Fibroblast of lung (primary cell): ENCODE measurements around the gene CLMP. TPM values are rescaled to one million over a fixed set of nuclear protein-coding genes. Genes with fewer than 3 reads are reported as not detected.

Source experiments
- DNase-seq, 2 donors: peaks; one replicate each; pipeline versions ENCODE4 v3.0.0 to v3.0.0-alpha.2; 2010; ENCODE audit warnings: low read depth in 2 of 2
- H2AFZ ChIP-seq: 2 replicates; pipeline ENCODE4 v1.5.1; 2012; ENCODE audit warnings: low read length, control low read depth, inconsistent platforms
- H3K27ac ChIP-seq: 2 replicates; pipeline ENCODE4 v1.5.1; 2011; ENCODE audit warnings: low read length, control low read depth; ENCODE audit not compliant: insufficient read depth
- H3K27me3 ChIP-seq: 2 replicates; pipeline ENCODE4 v1.5.1; 2011; ENCODE audit warnings: mild to moderate bottlenecking, low read length; ENCODE audit not compliant: control insufficient read depth, insufficient read depth
- H3K36me3 ChIP-seq: 2 replicates; pipeline ENCODE4 v1.5.1; 2011; ENCODE audit warnings: low read length; ENCODE audit not compliant: control insufficient read depth, insufficient read depth
- H3K4me1 ChIP-seq: 2 replicates; pipeline ENCODE4 v1.5.1; 2011; ENCODE audit warnings: low read length; ENCODE audit not compliant: control insufficient read depth, insufficient read depth; ENCODE audit errors: extremely low read depth
- H3K4me2 ChIP-seq: 2 replicates; pipeline ENCODE4 v1.5.1; 2011; ENCODE audit warnings: low read length, control low read depth; ENCODE audit not compliant: insufficient read depth; ENCODE audit errors: extremely low read depth
- H3K4me3 ChIP-seq, 4 experiments: fragments of 200-600 bp in 1 of 4; sonication (generic) in 1 of 4; replicated peaks in 1 of 4; 2 replicates each; pipeline ENCODE4 v1.5.1; 2011 to 2016; ENCODE audit warnings: low read length in 4 of 4, low read depth in 3 of 4, mild to moderate bottlenecking in 3 of 4, control low read depth in 2 of 4, inconsistent platforms in 1 of 4, mixed read lengths in 1 of 4; ENCODE audit not compliant: insufficient read depth in 1 of 4; ENCODE audit errors: control extremely low read depth in 1 of 4
- H3K79me2 ChIP-seq: 2 replicates; pipeline ENCODE4 v1.5.1; 2012; ENCODE audit warnings: mild to moderate bottlenecking, low read length, inconsistent platforms; ENCODE audit not compliant: control insufficient read depth, insufficient read depth
- H3K9ac ChIP-seq: 2 replicates; pipeline ENCODE4 v1.5.1; 2011; ENCODE audit warnings: mild to moderate bottlenecking, low read length, control low read depth; ENCODE audit not compliant: insufficient read depth
- H3K9me3 ChIP-seq: 2 replicates; pipeline ENCODE4 v1.5.1; 2012; ENCODE audit warnings: low read depth, low read length; ENCODE audit not compliant: control insufficient read depth, insufficient read depth
- H4K20me1 ChIP-seq: 2 replicates; pipeline ENCODE4 v1.5.1; 2011; ENCODE audit warnings: low read length; ENCODE audit not compliant: control insufficient read depth, insufficient read depth; ENCODE audit errors: extremely low read depth
- CTCF ChIP-seq, 2 donors: IDR thresholded peaks in 1 of 2; conservative IDR thresholded peaks in 1 of 2; 1 replicate in 1 of 2; 2 replicates in 1 of 2; pipeline ENCODE4 v1.5.1; 2011 to 2012; ENCODE audit warnings: low read length in 2 of 2, control low read depth in 1 of 2, inconsistent platforms in 1 of 2, low read depth in 1 of 2, mild to moderate bottlenecking in 1 of 2
- EZH2 ChIP-seq: IDR thresholded peaks from 2 replicates; pipeline ENCODE4 v1.5.1; 2012; ENCODE audit warnings: low read length, control low read depth, mild to moderate bottlenecking; ENCODE audit errors: missing control alignments
- polyA plus RNA-seq, 2 donors: library from polyadenylated mRNA; depleted of rRNA in 1 of 2; stranded (reverse) in 1 of 2; unstranded in 1 of 2; fragments of >200 nt; gene quantifications; 2 replicates each; pipeline ENCODE4 v1.2.1, GENCODE V29; 2011 to 2012; ENCODE audit warnings: missing spikeins in 1 of 2
- total RNA-seq: library from RNA; depleted of rRNA; stranded (reverse); fragments of >200 nt; gene quantifications from 2 replicates; pipeline ENCODE4 v1.2.1, GENCODE V29; 2014

Gene CLMP
- total and polyA plus RNA-seq, 2 donors (not counting 1 experiment from before 2014, with no cell fraction given), result 107 to 243 TPM

DNA sequence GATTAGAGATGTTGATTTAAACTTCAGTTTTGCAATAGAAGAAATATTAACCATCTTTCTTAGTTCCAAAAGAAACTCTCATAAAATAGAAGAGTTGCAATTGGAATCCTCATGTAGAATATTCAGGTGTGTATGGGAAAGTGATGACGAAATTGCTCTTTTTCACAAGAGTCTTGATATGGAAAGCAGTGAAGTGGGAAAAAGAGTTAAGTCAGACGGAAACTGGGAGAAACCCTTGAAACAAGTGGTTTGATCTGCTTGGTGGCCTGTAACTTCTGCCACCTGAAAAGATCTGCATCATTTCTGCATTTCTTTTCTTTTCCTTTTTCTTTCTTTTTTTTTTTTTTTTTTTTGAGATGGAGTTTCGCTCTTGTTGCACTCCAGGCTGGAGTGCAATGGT lies 41.8 kb upstream of the CLMP start:
- Histone ChIP-seq H3K4me1 (peaks cover 2% of the 10 kb centered on the region), H4K20me1 (no peaks in the 10 kb centered on the region), H3K27me3 (no peaks in the 10 kb centered on the region), H2AFZ (no peak overlapping the region), H3K9ac (no peak overlapping the region), H3K27ac (no peak overlapping the region), H3K4me3 (no peak overlapping the region), H3K36me3 (no peaks in the 10 kb centered on the region), H3K79me2 (no peaks in the 10 kb centered on the region), H3K9me3 (no peaks in the 10 kb centered on the region), H3K4me2 (no peak overlapping the region)
- DNase-seq, result no peak
- no peak for TF ChIP-seq EZH2
- TF ChIP-seq CTCF (conservative IDR thresholded peaks at IDR 0.05 in 1 of 2, IDR thresholded peaks at IDR 0.05 in 1 of 2; ENCODE audit: low read depth in 1 of 2, low read length in 2 of 2), result no peak

- Histone ChIP-seq H3K4me2 (peak overlapping the region; percentile 30), H3K27me3 (no peaks in the 10 kb centered on the region), H3K4me3 (peak overlapping the region in 2 of 4 experiments; percentile 11 to 25), H4K20me1 (no peaks in the 10 kb centered on the region), H3K9ac (no peak overlapping the region), H3K36me3 (no peaks in the 10 kb centered on the region), H3K9me3 (no peaks in the 10 kb centered on the region), H2AFZ (no peak overlapping the region), H3K27ac (peak overlapping the region; percentile 46), H3K79me2 (no peaks in the 10 kb centered on the region), H3K4me1 (peaks cover 9% of the 10 kb centered on the region)
- TF ChIP-seq CTCF (conservative IDR thresholded peaks at IDR 0.05 in 1 of 2, IDR thresholded peaks at IDR 0.05 in 1 of 2; ENCODE audit: low read depth in 1 of 2, low read length in 2 of 2) (no peak), EZH2 (no peak)
- DNase-seq, result peak; percentile 27 to 89
These were observed 40.7 kb upstream of the CLMP start for GRCh38 chr11:123235656-123236261.

DNA sequence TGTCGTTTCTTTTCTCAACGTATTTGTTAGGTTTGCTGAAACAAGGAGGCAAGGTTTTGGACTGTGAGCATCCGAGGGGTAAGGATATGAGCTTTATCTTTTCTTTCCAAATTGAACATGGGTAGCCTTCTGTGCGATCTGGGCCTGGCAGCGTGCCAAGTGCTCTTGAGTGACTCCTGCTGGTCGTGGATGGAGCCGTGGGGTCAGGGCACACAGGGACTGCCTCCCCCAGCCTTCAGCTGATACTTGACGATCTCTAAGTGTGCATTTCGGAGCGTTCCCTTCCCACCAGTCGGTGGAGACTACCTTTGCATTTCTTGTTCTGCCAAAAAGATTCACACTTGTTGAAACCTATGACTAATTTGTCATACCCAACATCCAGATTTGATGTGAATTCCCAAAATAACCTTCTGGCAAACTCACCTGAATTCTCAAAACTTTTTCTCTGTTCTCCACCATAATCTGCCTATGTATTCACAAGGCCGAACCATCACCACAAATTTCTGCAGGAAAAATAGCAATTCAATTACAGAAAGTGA lies 40.1 kb upstream of the CLMP start:
- no peaks in the 10 kb centered on the region for H3K79me2 ChIP-seq
- no peaks in the 10 kb centered on the region for H3K9me3 ChIP-seq
- TF ChIP-seq CTCF (conservative IDR thresholded peaks at IDR 0.05 in 1 of 2, IDR thresholded peaks at IDR 0.05 in 1 of 2; ENCODE audit: low read depth in 1 of 2, low read length in 2 of 2) (peak; percentile 47 to 70), EZH2 (no peak)
- H3K4me1 ChIP-seq, result peaks cover 10% of the 10 kb centered on the region
- H3K4me2 ChIP-seq, result peak overlapping the region; percentile 30
- peak overlapping the region; percentile 46 for H3K27ac ChIP-seq
- peak overlapping the region in 2 of 4 experiments; percentile 11 to 25 for H3K4me3 ChIP-seq
- H3K27me3 ChIP-seq, result no peaks in the 10 kb centered on the region
- no peaks in the 10 kb centered on the region for H3K36me3 ChIP-seq
- H4K20me1 ChIP-seq, result no peaks in the 10 kb centered on the region
- H2AFZ ChIP-seq, result no peak overlapping the region
- H3K9ac ChIP-seq, result no peak overlapping the region
- DNase-seq, result no peak
